Adipocyte (in vitro differentiated cells): ENCODE data around the gene AMDHD2.

Experiments
- DNase-seq: peaks from one replicate; pipeline ENCODE4 v3.0.0-alpha.2; 2015; ENCODE audit warnings: low read depth
- H3K27me3 ChIP-seq: replicated peaks from 2 replicates; pipeline ENCODE4 v1.7.0; 2013; ENCODE audit warnings: mild to moderate bottlenecking, low read length, moderate library complexity; ENCODE audit not compliant: control insufficient read depth, insufficient read depth
- H3K36me3 ChIP-seq: 2 replicates; pipeline ENCODE4 v1.7.0; 2013; ENCODE audit warnings: low read length, mild to moderate bottlenecking, moderate library complexity; ENCODE audit not compliant: control insufficient read depth, insufficient read depth, severe bottlenecking
- H3K4me1 ChIP-seq: 2 replicates; pipeline ENCODE4 v1.7.0; 2013; ENCODE audit warnings: mild to moderate bottlenecking, low read length, moderate library complexity; ENCODE audit not compliant: control insufficient read depth, insufficient read depth
- H3K4me3 ChIP-seq: 2 replicates; pipeline ENCODE4 v1.7.0; 2013; ENCODE audit warnings: mild to moderate bottlenecking, low read length, moderate library complexity
- H3K9ac ChIP-seq: 2 replicates; pipeline ENCODE4 v1.7.0; 2013; ENCODE audit warnings: mild to moderate bottlenecking, low read length, moderate library complexity
- H3K9me3 ChIP-seq: 2 replicates; pipeline ENCODE4 v1.7.0; 2013; ENCODE audit warnings: mild to moderate bottlenecking, low read length, moderate library complexity; ENCODE audit not compliant: control insufficient read depth

The AMDHD2 gene

DNA sequence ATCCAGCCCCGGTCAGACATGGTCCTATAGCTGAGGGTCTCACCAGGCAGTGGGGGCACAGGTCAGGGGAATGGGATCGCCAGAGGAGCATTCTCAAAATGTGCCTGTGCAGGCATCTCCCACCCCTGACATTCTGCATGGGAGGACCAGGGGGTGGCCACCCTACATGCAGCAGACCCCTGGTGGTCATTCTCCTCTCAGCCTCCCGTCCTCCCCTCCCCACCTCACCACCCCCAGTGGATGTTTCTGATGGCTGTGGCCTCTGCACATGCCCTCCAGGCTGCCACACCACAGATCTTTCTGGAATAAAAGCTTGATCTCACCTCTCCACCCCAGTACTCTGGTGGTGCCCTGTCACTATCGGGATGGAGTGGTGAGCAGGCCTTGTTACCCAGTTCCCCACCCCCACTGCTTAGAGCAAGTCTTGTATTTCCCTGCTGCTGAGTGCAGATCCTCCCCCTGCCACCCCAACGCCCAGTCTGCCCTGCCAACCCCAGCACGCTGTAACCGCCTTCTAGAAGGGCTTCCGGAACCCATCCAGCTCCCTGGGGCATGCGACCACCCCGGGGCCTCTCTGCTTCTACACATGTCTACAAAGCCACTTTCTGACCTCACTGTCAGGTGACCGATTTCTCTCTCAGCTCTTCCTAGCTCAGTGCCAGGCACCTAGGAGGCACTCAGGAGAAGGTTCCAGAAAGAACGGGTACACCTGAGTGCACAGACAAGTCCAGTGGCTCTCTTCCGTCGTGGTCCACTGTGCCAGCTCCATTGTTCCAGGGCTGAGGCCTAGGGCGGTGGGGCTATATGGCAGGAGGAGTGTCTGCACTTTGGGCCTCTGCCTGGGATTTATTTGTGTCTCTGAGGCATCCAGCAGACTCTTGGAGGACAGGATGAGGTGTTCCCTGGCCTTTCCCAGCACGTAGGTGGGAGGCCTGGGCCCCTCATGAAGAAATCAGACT lies 36.0 kb upstream of the AMDHD2 start:
- H3K36me3 ChIP-seq: no peaks in the 10 kb centered on the region
- no peak for DNase-seq
- no peaks in the 10 kb centered on the region for H3K9me3 ChIP-seq
- H3K4me1 ChIP-seq: peaks cover 22% of the 10 kb centered on the region
- no peak overlapping the region for H3K4me3 ChIP-seq
- H3K27me3 ChIP-seq: no peaks in the 10 kb centered on the region
- H3K9ac ChIP-seq: peak overlapping the region; percentile 76

DNA sequence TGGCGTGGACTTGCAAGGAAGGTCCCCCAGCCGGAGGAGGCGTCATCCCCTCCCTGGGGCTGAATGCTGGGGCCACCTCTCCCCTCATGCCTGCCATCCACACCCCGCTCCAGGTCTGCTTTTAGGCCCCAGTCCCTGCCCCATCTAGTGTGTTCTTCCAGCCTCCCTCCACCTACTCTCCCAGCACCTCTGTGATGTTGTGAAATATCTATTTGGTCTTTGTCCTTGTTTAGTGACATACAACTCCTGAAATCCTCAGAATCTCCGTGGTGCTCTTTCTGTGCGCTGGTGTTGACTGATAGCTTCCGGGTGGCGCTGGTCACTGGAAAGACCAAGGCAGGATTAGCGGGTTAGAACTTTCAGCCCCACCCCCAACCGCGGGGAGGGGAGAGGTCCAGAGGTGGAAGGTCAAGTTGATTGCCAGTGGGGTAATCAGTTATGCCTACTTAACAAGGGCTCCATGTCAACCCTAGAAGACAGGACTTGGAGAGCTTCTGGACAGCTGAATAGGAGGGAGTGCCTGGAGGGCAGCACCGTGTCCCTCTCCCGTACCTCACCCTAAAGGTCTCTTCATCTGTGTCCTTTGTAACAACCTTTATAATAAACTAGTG lies 35.2 kb upstream of the AMDHD2 start:
- no peaks in the 10 kb centered on the region for H3K27me3 ChIP-seq
- H3K4me3 ChIP-seq: no peak overlapping the region
- no peaks in the 10 kb centered on the region for H3K36me3 ChIP-seq
- no peaks in the 10 kb centered on the region for H3K9me3 ChIP-seq
- no peak for DNase-seq
- no peak overlapping the region for H3K9ac ChIP-seq
- peaks cover 22% of the 10 kb centered on the region for H3K4me1 ChIP-seq

DNA sequence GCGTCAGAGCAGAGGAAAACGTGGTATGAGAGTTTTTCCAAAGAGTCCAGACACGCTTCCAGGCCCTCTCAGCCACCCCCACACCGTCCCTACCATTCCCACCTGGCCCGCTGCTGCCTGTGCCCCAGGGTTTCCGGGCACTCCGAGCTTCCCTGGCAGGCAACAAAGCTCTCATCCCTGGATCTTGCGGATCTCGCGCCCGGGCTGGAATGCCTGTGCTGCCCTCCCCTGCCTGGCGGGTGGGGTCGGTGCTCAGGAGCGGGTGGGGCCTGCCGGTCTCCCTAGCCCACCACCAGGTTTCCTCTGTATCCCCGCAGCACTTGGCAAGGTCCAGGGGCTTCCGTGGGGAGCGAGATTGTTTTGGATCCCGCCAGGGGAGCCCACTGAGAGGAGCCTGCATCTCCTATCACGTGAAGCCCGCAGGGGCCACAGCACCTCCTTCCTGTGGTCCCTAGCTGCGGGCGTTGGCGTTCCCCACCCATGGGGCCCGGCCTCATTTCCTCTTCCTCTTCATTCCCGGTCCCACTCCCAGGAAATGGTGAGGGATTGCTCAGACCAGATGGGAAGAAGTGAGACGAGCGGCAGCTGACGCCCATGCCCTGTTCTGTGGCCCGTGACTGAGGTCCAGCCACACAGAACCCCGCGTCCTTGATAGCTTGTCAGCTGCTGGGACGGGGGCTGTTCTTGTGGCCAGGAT lies 34.2 kb upstream of the AMDHD2 start:
- Histone ChIP-seq H3K36me3 (no peaks in the 10 kb centered on the region), H3K27me3 (no peaks in the 10 kb centered on the region), H3K4me3 (no peak overlapping the region), H3K9ac (no peak overlapping the region), H3K4me1 (peaks cover 22% of the 10 kb centered on the region), H3K9me3 (no peaks in the 10 kb centered on the region)
- no peak for DNase-seq

DNA sequence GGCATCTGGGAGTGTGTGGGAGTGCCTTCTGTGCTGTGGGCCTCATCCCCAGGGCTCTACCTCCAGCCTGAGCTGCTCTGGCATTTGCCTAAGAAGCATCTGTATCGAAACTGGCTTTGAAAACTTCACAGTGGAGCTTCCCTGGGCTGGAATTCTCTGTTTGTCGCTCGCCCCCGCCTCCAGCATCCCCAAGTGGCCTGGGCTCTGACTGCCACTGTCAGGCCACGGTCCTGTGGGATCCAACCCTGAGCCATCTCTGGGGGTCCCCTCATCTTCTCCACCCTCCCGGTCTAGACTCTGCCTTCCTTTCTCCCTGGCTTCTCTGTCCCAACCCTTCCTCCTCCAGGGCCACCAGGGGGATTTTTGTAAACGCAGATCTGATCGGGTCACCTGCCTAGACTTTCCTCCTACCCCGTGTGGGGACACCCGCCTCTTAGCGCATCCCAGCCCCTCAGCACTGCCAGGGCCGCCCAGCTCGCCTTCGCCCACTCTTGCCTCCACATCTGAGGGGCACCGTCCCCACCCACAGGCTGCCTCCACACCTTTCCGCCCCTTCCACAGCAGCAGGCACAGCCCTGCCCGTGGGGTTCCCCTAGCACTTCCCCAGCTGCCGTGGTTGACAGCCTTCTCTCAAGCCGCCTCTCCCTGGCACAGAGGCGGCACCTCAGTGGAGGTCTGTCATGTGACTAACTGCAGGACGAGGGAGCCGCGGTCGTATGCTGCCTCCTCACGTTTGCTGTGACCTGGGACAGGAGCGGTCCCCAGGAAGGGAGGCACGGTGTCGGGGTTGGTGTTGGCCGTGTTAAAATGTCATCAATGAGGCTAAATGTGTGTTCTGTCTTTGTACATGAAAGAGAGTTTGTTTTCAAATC lies 33.3 kb upstream of the AMDHD2 start:
- Histone ChIP-seq H3K9me3 (no peaks in the 10 kb centered on the region), H3K9ac (no peak overlapping the region), H3K27me3 (no peaks in the 10 kb centered on the region), H3K36me3 (no peaks in the 10 kb centered on the region), H3K4me3 (no peak overlapping the region), H3K4me1 (peaks cover 22% of the 10 kb centered on the region)
- no peak for DNase-seq

DNA sequence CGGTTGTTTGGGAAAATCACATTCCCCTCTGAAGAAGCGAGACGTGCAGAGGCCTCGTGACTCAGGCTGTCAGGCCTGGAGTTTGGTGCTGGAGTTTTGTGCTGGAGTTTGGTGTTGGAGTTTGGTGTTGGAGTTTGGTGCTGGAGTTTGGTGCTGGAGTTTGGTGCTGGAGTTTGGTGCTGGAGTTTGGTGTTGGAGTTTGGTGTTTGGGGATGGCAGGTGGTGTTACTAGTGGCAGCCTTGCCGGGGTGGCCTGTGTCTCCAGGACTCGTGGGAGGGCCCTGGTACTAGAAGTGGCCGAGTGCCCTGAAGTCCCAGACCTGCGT lies 32.7 kb upstream of the AMDHD2 start:
- Histone ChIP-seq H3K36me3 (no peaks in the 10 kb centered on the region), H3K9me3 (no peaks in the 10 kb centered on the region), H3K9ac (no peak overlapping the region), H3K4me1 (peaks cover 20% of the 10 kb centered on the region), H3K4me3 (no peak overlapping the region), H3K27me3 (no peaks in the 10 kb centered on the region)
- DNase-seq: no peak

DNA sequence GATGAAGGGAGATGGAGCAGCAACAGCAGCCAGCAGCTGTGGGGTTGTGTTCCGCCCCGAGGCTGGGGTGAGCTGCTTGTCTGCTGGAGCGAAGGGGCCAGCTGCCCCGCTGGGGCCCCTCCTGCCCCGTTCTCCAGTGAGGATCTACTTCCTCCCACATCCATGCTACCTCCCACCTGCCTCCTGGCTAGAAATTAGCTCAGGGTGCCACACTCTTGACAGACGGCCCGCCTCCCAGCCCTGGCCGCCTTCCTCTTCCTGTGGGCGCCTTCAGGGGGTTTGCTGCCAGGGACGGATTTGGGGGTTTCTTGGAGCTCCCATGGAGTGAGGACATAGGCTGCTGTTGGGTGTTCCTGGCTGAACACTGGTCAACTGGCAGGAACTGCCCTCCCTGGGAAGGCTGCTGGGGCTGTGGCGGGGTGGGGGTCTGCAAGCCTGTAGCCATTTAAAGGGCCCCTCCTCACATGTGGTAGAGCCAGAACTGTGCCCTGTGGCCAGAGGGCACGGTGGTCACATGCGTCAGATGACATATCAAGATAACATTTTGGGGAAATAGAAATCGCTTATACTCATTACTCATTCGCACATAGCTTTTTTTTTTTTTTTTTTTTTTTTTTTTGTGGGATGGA lies 32.2 kb upstream of the AMDHD2 start:
- Histone ChIP-seq H3K4me1 (peaks cover 15% of the 10 kb centered on the region), H3K27me3 (no peaks in the 10 kb centered on the region), H3K9ac (no peak overlapping the region), H3K9me3 (no peaks in the 10 kb centered on the region), H3K4me3 (no peak overlapping the region), H3K36me3 (no peaks in the 10 kb centered on the region)
- DNase-seq: no peak

DNA sequence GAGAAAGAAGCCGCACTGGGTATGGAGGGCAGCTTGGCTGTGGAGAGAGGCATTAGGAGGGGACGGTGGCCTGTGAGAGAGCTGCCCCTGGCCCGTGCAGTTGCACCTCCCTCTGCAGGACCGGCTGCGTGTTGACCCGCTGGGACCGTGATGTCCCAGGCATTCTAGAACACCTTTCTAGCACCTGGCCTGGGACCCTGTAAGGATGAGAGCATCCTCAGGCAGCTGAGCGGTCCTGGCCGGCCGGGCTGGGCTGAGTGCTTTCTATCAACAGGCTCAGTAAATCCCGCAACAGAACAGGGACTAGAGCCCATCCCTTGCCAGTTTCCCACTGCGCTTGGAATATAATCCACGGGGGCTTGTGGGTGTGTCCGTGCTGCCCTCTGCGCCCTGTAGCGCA lies 30.6 kb upstream of the AMDHD2 start:
- Histone ChIP-seq H3K9me3 (no peaks in the 10 kb centered on the region), H3K9ac (no peak overlapping the region), H3K27me3 (no peaks in the 10 kb centered on the region), H3K4me3 (no peak overlapping the region), H3K4me1 (peaks cover 7% of the 10 kb centered on the region), H3K36me3 (no peaks in the 10 kb centered on the region)
- no peak for DNase-seq

DNA sequence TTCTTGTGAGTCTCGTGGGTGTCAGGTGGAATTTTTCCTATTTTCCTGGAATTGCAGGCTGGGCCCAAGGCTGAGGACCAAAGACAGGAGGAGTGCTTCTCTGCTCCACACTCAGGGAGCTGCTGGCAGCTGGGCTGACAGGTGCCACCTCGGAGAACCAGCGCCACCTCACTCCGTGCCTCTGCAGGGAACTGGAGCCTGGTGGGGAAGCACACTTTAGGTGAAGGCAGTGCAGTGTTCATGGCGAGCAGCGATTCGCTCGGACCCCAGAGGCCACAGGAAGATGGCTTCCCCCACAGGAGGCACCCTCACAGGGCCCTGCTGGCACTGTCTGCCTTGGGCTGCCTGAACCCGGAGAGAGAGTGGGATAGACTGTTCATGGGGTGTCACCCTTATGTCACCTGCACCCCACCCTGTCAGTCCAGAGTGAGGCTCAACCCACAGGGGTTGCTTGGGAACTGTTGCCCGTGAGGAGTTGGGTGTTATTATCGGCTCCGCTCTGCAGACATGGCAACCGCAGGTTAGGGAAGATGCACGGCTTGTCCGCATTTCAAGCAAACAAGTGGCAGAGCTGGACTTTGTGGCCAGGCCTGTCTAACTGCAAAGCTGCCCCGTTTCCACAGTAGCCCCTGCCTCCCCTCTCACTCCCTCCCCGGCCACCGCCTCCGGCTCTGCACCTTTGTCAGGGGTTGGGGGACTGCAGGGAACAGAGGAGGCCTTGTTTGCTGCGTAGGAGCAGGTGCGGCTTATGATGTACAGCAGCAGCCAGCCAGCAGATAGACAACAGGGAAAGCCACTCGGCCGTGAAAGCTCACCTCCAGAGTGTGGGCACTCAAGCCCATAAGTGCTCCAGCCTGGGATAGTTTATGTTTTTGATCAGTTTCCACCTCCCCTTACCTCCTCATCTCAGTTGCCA lies 29.7 kb upstream of the AMDHD2 start:
- DNase-seq: no peak
- H3K4me3 ChIP-seq: no peak overlapping the region
- H3K36me3 ChIP-seq: no peaks in the 10 kb centered on the region
- no peaks in the 10 kb centered on the region for H3K4me1 ChIP-seq
- H3K9me3 ChIP-seq: no peaks in the 10 kb centered on the region
- no peaks in the 10 kb centered on the region for H3K27me3 ChIP-seq
- H3K9ac ChIP-seq: no peak overlapping the region

DNA sequence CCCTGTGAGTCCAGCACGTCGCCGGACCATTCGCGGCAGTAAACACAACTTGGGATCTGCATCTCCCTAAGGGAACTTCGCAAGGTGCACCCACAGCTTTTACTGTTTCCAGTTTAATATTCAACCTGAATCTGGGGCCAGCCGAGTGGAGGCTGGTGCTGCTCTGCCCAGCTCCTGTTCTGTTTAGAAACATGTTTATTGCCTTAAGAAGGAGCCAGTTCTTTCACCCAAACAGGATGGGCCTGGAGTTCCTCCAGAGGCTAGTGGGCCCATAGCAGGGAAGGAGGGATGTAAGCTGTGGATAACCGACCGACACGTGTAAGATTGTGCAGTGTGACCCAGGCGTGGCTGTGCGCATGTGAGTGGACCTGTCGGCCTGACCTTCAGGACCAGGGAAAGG lies 27.9 kb upstream of the AMDHD2 start:
- Histone ChIP-seq H3K4me3 (no peak overlapping the region), H3K4me1 (peaks cover 4% of the 10 kb centered on the region)
- no peak for DNase-seq

DNA sequence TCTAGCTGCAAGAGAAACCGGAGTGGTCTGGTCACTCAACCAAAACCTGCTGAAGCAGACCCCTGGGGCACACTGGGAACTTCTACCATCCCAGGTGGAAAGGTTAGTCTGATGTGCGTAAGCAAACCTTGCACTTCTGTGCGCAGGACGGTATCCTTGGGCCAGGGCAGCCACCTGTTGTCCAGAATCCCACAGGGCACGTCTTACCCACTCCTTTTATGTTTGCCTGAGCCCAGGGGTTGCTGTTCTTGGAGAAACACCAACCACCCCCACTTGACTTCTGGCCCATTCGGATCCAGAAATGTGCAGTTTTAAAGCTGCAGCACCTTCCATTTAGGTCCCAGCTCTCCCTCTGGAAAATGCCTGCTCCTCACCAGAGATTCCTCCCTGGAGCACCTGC lies 26.6 kb upstream of the AMDHD2 start:
- no peaks in the 10 kb centered on the region for H3K9me3 ChIP-seq
- no peaks in the 10 kb centered on the region for H3K27me3 ChIP-seq
- DNase-seq: no peak
- H3K36me3 ChIP-seq: peaks cover 8% of the 10 kb centered on the region
- peaks cover 17% of the 10 kb centered on the region for H3K4me1 ChIP-seq
- no peak overlapping the region for H3K4me3 ChIP-seq
- no peak overlapping the region for H3K9ac ChIP-seq

More for the DNA sequence above, 27.9 kb upstream of the AMDHD2 start:
- no peaks in the 10 kb centered on the region for H3K27me3 ChIP-seq
- no peak overlapping the region for H3K9ac ChIP-seq
- H3K9me3 ChIP-seq: no peaks in the 10 kb centered on the region
- peaks cover 8% of the 10 kb centered on the region for H3K36me3 ChIP-seq
